Thyroid gland (tissue), 4 donors: ENCODE results near the gene PHYKPL. TPM values are rescaled to one million over a fixed set of nuclear protein-coding genes. Genes with fewer than 3 reads are reported as not detected.
"Not testable (repeated sequence)": the region's sequence is repeated elsewhere in the genome, so short reads cannot be mapped to it uniquely, and the experiment has no call there.

Source experiments
- DNase-seq, 2 donors: peaks; one replicate each; pipeline ENCODE4 v3.0.0-alpha.2; 2019
- H3K27ac ChIP-seq, 3 donors: fragments of 200-600 bp; sonication (generic); 1 replicate in 2 of 3; 2 replicates in 1 of 3; pipeline ENCODE4 v1.5.1; 2016 to 2019; ENCODE audit warnings: mild to moderate bottlenecking in 1 of 3, moderate library complexity in 1 of 3
- H3K27me3 ChIP-seq: fragments of 200-600 bp; sonication (generic); one replicate; pipeline ENCODE4 v1.5.1; 2019
- H3K36me3 ChIP-seq, 2 donors: fragments of 200-600 bp; sonication (generic); one replicate each; pipeline ENCODE4 v1.5.1; 2016 to 2019
- H3K4me1 ChIP-seq, 2 donors: fragments of 200-600 bp; sonication (generic); one replicate each; pipeline ENCODE4 v1.5.1; 2017 to 2019
- H3K4me3 ChIP-seq, 3 donors: fragments of 200-600 bp; sonication (generic); replicated peaks in 1 of 3; 1 replicate in 2 of 3; 2 replicates in 1 of 3; pipeline ENCODE4 v1.5.1; 2016; ENCODE audit warnings: mild to moderate bottlenecking in 1 of 3
- H3K9me3 ChIP-seq: fragments of 200-600 bp; sonication (generic); one replicate; pipeline ENCODE4 v1.5.1; 2017
- POLR2A ChIP-seq, 2 donors: fragments of 450-650 bp; IDR thresholded peaks; one replicate each; pipeline ENCODE4 v1.6.1; 2017; ENCODE audit warnings: antibody characterized with exemption in 2 of 2, mild to moderate bottlenecking in 2 of 2, moderate library complexity in 1 of 2
- WGBS, 2 donors: methylation state at CpG; one replicate each; pipeline ENCODE4 v1.1.5; 2017; 5-methylcytosine and 5-hydroxymethylcytosine counted together
- intact Hi-C: fragments of 100-400 bp; cut with DNase I; formaldehyde crosslinking; loops from one replicate; pipeline ENCODE4 v1.15.1; 2023
- total RNA-seq, 4 donors: library from RNA; depleted of rRNA; stranded (reverse); fragments of >200 nt; gene quantifications; one replicate each; pipeline ENCODE4 v1.2.3, GENCODE V29; 2016
- TF ChIP-seq, protein P1 (sequence below), 6 experiments: fragments of 200-600 bp in 3 of 6; fragments of 450-650 bp in 3 of 6; sonication (generic) in 3 of 6; IDR thresholded peaks; one replicate each; pipeline ENCODE4 v1.5.1; 2016 to 2019; ENCODE audit warnings: antibody characterized with exemption in 6 of 6, mild to moderate bottlenecking in 2 of 6, inconsistent platforms in 1 of 6, moderate library complexity in 1 of 6

Gene PHYKPL
- total RNA-seq, 4 donors from 2014 or later: 61.7 to 90.9 (median 76.0) TPM

DNA sequence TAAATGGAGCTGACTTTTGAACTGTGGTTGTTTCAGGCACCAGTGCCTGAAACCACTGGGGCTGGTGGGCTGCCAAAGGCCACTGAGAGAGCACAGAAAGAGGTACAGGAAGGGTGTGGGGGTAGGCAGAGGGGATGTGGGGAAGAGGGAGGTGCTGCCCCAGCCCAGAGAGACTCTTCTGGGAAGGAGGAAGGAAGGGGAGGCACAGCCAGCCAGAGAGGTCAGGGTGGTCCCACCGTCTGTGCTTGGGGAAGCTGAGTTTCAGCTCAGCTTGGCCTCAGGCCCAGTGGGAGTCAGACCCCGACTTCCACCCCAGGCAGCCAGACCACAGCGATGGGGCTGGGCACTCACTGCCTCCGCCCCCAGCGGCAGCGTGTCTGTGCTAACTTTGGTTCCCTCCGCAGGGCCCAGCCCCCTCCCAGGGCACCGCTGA, 8.6 kb upstream of the PHYKPL start:
- H3K4me3 ChIP-seq: no peak overlapping the region
- intact Hi-C loops: no loop called here
- WGBS, 2 donors: 56 to 60% methylated on average over 1 to 8 of the region's 8 CpGs
- no peaks in the 10 kb centered on the region for H3K27me3 ChIP-seq
- peak overlapping the region in 1 of 3 donors; percentile 24 for H3K27ac ChIP-seq
- DNase-seq: no peak
- H3K9me3 ChIP-seq: no peaks in the 10 kb centered on the region
- H3K36me3 ChIP-seq: no peaks in the 10 kb centered on the region
- peaks cover 11 to 39% of the 10 kb centered on the region in 2 donors for H3K4me1 ChIP-seq
- TF ChIP-seq POLR2A (IDR thresholded peaks at IDR 0.05): no peak
- TF ChIP-seq, protein P1, sequence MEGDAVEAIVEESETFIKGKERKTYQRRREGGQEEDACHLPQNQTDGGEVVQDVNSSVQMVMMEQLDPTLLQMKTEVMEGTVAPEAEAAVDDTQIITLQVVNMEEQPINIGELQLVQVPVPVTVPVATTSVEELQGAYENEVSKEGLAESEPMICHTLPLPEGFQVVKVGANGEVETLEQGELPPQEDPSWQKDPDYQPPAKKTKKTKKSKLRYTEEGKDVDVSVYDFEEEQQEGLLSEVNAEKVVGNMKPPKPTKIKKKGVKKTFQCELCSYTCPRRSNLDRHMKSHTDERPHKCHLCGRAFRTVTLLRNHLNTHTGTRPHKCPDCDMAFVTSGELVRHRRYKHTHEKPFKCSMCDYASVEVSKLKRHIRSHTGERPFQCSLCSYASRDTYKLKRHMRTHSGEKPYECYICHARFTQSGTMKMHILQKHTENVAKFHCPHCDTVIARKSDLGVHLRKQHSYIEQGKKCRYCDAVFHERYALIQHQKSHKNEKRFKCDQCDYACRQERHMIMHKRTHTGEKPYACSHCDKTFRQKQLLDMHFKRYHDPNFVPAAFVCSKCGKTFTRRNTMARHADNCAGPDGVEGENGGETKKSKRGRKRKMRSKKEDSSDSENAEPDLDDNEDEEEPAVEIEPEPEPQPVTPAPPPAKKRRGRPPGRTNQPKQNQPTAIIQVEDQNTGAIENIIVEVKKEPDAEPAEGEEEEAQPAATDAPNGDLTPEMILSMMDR (IDR thresholded peaks at IDR 0.05): no peak

DNA sequence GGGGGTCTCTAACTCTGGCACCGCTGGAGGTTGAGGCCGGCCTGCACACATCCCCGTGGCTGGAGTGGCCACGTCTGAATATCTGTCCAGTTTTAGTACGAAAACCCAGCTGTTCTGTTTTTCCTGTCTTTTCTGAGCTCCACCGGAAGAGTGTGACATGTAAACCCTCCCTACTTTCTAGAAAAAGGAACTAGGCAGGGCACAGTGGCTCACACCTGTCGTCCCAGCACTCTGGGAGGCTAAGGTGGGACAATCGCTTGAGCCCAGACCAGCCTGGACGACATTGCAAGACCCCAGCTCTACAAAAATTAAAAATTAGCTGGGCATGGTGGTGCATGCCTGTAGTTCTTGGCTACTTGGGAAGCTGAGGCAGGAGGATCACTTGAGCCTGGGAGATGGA, 8.2 kb upstream of the PHYKPL start:
- no peak for DNase-seq
- Histone ChIP-seq H3K27me3 (no peaks in the 10 kb centered on the region), H3K4me1 (peaks cover 13 to 43% of the 10 kb centered on the region in 2 donors), H3K36me3 (no peaks in the 10 kb centered on the region), H3K4me3 (no peak overlapping the region), H3K27ac (peak overlapping the region; percentile 19 to 66 (median 52)), H3K9me3 (no peaks in the 10 kb centered on the region)
- WGBS, 2 donors: 79 to 90% methylated on average over 5 to 9 of the region's 9 CpGs
- intact Hi-C loops: no loop called here
- TF ChIP-seq POLR2A (IDR thresholded peaks at IDR 0.05): no peak
- TF ChIP-seq, protein P1 (IDR thresholded peaks at IDR 0.05): no peak

DNA sequence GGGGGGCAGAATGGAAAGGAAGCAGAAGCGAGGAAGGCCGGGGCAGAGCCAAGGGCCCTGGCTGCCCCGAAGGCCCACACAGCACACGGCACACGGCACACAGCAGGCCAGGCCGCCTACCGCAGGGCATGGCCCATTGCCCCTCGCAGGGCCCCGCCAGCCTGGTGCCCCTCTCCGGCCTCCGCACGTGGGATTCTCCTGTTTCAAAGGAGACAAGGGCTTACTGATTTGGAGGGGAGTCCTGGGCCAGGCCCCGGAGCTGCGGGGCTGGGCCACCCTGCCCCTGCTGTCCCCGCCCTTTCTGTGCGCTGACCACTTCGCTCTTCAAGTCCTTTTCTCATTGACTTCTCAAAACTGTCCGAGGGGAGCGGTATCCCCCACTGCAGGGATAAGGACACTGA, 7.7 kb upstream of the PHYKPL start:
- Histone ChIP-seq H3K4me3 (no peak overlapping the region), H3K27me3 (no peaks in the 10 kb centered on the region), H3K36me3 (no peaks in the 10 kb centered on the region), H3K27ac (peak overlapping the region; percentile 19 to 66 (median 52)), H3K9me3 (no peaks in the 10 kb centered on the region), H3K4me1 (peaks cover 13 to 48% of the 10 kb centered on the region in 2 donors)
- no peak for TF ChIP-seq POLR2A (IDR thresholded peaks at IDR 0.05)
- TF ChIP-seq, protein P1 (IDR thresholded peaks at IDR 0.05): no peak
- no peak for DNase-seq
- WGBS, 2 donors: 89 to 93% methylated on average over 9 to 18 of the region's 19 CpGs
- intact Hi-C loops: no loop called here

DNA sequence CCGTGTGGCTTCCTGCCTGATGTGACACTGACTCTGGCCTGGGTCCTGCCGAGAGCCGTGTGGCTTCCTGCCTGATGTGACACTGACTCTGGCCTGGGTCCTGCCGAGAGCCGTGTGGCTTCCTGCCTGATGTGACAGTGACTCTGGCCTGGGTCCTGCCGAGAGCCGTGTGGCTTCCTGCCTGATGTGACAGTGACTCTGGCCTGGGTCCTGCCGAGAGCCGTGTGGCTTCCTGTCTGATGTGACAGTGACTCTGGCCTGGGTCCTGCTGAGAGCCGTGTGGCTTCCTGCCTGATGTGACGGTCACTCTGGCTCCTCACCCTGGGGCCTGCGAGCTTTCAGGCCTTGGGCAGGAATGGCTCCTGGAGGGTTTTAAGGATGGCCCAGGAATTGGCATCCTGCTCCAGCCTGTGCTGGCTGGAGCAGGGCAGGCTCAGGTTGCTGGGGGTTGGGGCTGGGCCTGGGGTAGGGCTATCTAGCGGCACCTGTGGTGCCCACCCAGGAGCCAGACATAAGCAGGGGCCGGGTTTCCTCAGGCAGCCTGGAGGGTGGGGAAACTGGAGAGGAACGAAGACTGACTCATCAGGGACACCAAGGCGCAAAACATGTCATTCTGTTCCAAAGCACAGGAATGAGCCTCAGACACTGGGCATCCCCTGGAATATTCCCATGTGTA, 7.2 kb upstream of the PHYKPL start:
- H3K27me3 ChIP-seq, H3K4me3 ChIP-seq, H3K9me3 ChIP-seq, DNase-seq, intact Hi-C loops, H3K36me3 ChIP-seq: not testable (repeated sequence)
- Histone ChIP-seq H3K4me1 (peaks cover 13 to 53% of the 10 kb centered on the region in 2 donors), H3K27ac (peak overlapping the region in 2 of 3 donors; percentile 66 to 74)
- 82 to 89% methylated on average over 4 to 6 of the region's 16 CpGs for WGBS, 2 donors

DNA sequence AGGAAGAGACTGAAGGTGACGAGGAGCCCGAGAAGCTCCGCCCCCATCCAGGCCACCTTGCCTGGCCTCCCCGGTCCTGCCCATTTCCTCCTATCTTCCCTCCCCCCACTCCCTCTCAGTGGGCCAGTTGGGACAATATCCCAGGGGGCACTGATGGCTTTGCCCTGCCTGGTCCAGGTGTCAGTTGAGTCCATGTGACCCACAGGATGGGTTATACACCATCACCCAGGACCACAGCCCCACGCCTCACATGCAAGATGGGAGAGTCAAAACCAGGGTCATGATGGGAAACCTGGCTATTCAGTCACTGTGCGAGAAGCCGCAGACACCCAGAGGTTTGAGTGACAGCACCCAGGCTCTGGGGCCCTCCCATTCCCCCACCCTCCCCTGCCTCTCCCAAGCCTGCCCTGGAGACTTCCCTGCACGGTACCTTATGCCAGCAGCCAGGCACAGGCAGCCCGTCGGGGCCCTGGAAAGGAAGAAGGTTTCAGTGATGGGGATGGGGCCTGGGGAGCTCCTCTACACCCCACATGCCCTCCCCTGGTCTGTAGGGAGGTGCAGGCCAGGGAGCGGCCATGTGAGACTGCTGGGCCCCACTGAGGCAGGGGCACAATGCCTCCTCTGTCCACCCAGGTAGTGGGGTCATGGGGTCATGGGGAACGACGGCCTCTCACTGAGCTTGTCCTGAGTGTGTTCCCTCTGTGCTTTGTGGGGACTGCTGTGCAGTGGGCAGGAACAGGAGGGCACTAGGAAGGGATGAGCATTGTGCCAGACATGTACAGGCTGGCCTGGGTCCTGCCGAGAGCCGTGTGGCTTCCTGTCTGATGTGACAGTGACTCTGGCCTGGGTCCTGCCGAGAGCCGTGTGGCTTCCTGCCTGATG, 6.3 kb upstream of the PHYKPL start:
- intact Hi-C loops: no loop called here
- Histone ChIP-seq H3K36me3 (no peaks in the 10 kb centered on the region), H3K27ac (peak overlapping the region in 2 of 3 donors; percentile 66 to 74), H3K9me3 (no peaks in the 10 kb centered on the region), H3K4me3 (no peak overlapping the region), H3K4me1 (peaks cover 13 to 56% of the 10 kb centered on the region in 2 donors), H3K27me3 (no peaks in the 10 kb centered on the region)
- no peak for DNase-seq
- WGBS, 2 donors: 71 to 76% methylated on average over 7 to 9 of the region's 17 CpGs
- no peak for TF ChIP-seq POLR2A (IDR thresholded peaks at IDR 0.05)
- TF ChIP-seq, protein P1 (IDR thresholded peaks at IDR 0.05): no peak
